CD14-positive monocyte (primary cell): ENCODE results near the gene ZFP92. TPM values are rescaled to one million over a fixed set of nuclear protein-coding genes. Genes with fewer than 3 reads are reported as not detected.

Source experiments
- DNase-seq, 3 donors: peaks; one replicate each; pipeline ENCODE4 v3.0.0-alpha.2; 2011 to 2022
- H2AFZ ChIP-seq: 2 replicates; pipeline ENCODE4 v1.6.0; 2012; ENCODE audit warnings: mild to moderate bottlenecking, low read depth, low read length, inconsistent platforms; ENCODE audit not compliant: insufficient read depth, poor library complexity, severe bottlenecking
- H3K27ac ChIP-seq, 2 donors: 1 replicate in 1 of 2; 2 replicates in 1 of 2; pipeline ENCODE4 v1.5.1; 2012 to 2013; ENCODE audit warnings: low read length in 2 of 2, control low read depth in 1 of 2, inconsistent platforms in 1 of 2, low read depth in 1 of 2, mild to moderate bottlenecking in 1 of 2
- H3K27me3 ChIP-seq, 2 donors: one replicate each; pipeline versions ENCODE4 v1.6.0 to v1.6.1; 2011 to 2013; ENCODE audit warnings: low read length in 2 of 2; ENCODE audit not compliant: control insufficient read depth in 2 of 2, insufficient read depth in 2 of 2
- H3K36me3 ChIP-seq, 2 donors: replicated peaks in 1 of 2; 1 replicate in 1 of 2; 2 replicates in 1 of 2; pipeline versions ENCODE4 v1.5.1 to v1.6.1; 2012 to 2013; ENCODE audit warnings: low read length in 2 of 2, control low read depth in 1 of 2, inconsistent platforms in 1 of 2, mild to moderate bottlenecking in 1 of 2; ENCODE audit not compliant: insufficient read depth in 2 of 2, control insufficient read depth in 1 of 2
- H3K4me1 ChIP-seq, 2 donors: 1 replicate in 1 of 2; 2 replicates in 1 of 2; pipeline versions ENCODE4 v1.5.1 to v1.6.1; 2012 to 2013; ENCODE audit warnings: low read length in 2 of 2, control low read depth in 1 of 2, inconsistent platforms in 1 of 2, mild to moderate bottlenecking in 1 of 2, moderate library complexity in 1 of 2; ENCODE audit not compliant: insufficient read depth in 2 of 2, control insufficient read depth in 1 of 2
- H3K4me2 ChIP-seq: replicated peaks from 2 replicates; pipeline ENCODE3; 2012; ENCODE audit warnings: low read length, moderate library complexity, mild to moderate bottlenecking; ENCODE audit not compliant: poor library complexity, severe bottlenecking; ENCODE audit errors: extremely low read depth
- H3K4me3 ChIP-seq, 3 experiments: fragments of 200-600 bp in 1 of 3; sonication (generic) in 1 of 3; replicated peaks in 1 of 3; 1 replicate in 2 of 3; 2 replicates in 1 of 3; pipeline ENCODE4 v1.5.1; 2011 to 2013; ENCODE audit warnings: low read length in 3 of 3, mild to moderate bottlenecking in 3 of 3, control low read depth in 2 of 3, low read depth in 2 of 3, inconsistent platforms in 1 of 3, moderate library complexity in 1 of 3
- H3K79me2 ChIP-seq: 2 replicates; pipeline ENCODE4 v1.6.0; 2012; ENCODE audit warnings: mild to moderate bottlenecking, control low read depth, inconsistent platforms, low read length, moderate library complexity; ENCODE audit not compliant: insufficient read depth
- H3K9ac ChIP-seq: 2 replicates; pipeline ENCODE4 v1.6.0; 2017; ENCODE audit warnings: low read length, mild to moderate bottlenecking; ENCODE audit not compliant: insufficient read depth, poor library complexity, severe bottlenecking
- H3K9me3 ChIP-seq, 2 donors: replicated peaks in 1 of 2; 1 replicate in 1 of 2; 2 replicates in 1 of 2; pipeline versions ENCODE4 v1.5.1 to v1.6.1; 2012 to 2013; ENCODE audit warnings: low read length in 2 of 2, control low read depth in 1 of 2; ENCODE audit not compliant: control insufficient read depth in 1 of 2, insufficient read depth in 1 of 2
- H4K20me1 ChIP-seq: 2 replicates; pipeline ENCODE4 v1.6.0; 2012; ENCODE audit warnings: mild to moderate bottlenecking, low read length, control low read depth, moderate library complexity; ENCODE audit not compliant: insufficient read depth
- H3K27ac Mint-ChIP-seq, 7 donors: one replicate each; pipeline ENCODE4 v1.8.0; 2020; ENCODE audit warnings: mild to moderate bottlenecking in 7 of 7, mixed read lengths in 7 of 7, moderate library complexity in 6 of 7, inconsistent platforms in 2 of 7
- H3K27me3 Mint-ChIP-seq, 3 donors: one replicate each; pipeline ENCODE4 v1.8.0; 2021 to 2022; ENCODE audit warnings: low read depth in 3 of 3, mild to moderate bottlenecking in 3 of 3, mixed read lengths in 3 of 3, moderate library complexity in 3 of 3, inconsistent platforms in 1 of 3
- H3K36me3 Mint-ChIP-seq, 2 donors: one replicate each; pipeline ENCODE4 v1.8.0; 2020; ENCODE audit warnings: mixed read lengths in 2 of 2, inconsistent platforms in 1 of 2, mild to moderate bottlenecking in 1 of 2
- H3K4me1 Mint-ChIP-seq: one replicate; pipeline ENCODE4 v1.8.0; 2020; ENCODE audit warnings: mild to moderate bottlenecking, mixed read lengths
- H3K4me3 Mint-ChIP-seq, 2 donors: one replicate each; pipeline ENCODE4 v1.8.0; 2020; ENCODE audit warnings: mild to moderate bottlenecking in 2 of 2, mixed read lengths in 2 of 2, moderate library complexity in 1 of 2
- H3K9me3 Mint-ChIP-seq, 7 donors: one replicate each; pipeline ENCODE4 v1.8.0; 2020 to 2022; ENCODE audit warnings: mixed read lengths in 7 of 7, mild to moderate bottlenecking in 6 of 7, moderate library complexity in 6 of 7, inconsistent platforms in 2 of 7
- WGBS: methylation state at CpG from one replicate; pipeline ENCODE4 v1.1.5; 2013; ENCODE audit warnings: missing lambda C conversion rate; ENCODE audit not compliant: insufficient coverage; 5-methylcytosine and 5-hydroxymethylcytosine counted together
- intact Hi-C, 2 donors: fragments of 100-400 bp; cut with micrococcal nuclease; formaldehyde crosslinking; loops; one replicate each; pipeline versions ENCODE4 v1.15.0 to v1.15.1; 2023
- polyA plus RNA-seq, 3 donors: library from polyadenylated mRNA; depleted of rRNA in 1 of 3; unstranded in 2 of 3; stranded (reverse) in 1 of 3; fragments of 300-500 nt in 2 of 3; fragments of >200 nt in 1 of 3; fragmentation: Illumina TruSeq in 2 of 3; gene quantifications; 1 replicate in 2 of 3; 2 replicates in 1 of 3; pipeline ENCODE4 v1.2.3, GENCODE V29; 2012 to 2021
- TF ChIP-seq, protein P1 (sequence below): fragments of 200-600 bp; IDR thresholded peaks from one replicate; pipeline ENCODE4 v1.8.0; 2022; ENCODE audit warnings: antibody characterized with exemption, mild to moderate bottlenecking

Gene ZFP92
- polyA plus RNA-seq, 3 donors, result 0.04 to 0.96 (median 0.13) TPM

DNA sequence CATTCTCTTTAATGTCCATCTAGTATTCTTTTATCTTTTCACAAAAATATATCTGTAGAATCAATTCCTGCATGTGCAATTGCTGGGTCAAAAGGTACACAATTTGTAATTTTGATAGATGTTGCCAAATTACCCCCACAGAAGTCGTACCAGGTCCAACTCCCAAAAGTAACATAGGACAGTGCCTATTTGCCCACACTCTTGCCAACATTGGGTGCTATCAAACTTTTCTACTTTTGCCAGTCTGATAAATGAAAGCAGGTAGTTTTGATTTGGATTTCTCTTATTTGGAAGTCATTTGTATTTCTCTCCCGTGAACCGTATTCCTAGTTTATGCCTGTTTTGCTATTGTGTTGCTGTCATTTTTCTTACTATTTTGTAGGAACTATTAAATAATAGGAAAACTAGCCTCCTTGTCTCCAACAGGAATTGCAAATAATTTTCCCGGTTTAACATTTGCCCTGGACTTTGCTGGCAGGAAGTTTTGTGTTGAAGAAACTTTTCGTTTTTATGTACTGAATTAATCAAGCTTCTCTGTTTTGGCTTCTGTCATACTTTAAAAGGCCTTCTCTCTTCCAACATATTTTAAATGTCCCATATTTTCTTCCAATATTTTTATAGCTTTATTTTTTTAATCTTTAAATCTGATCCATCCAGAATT, 44.3 kb upstream of the ZFP92 start:
- Mint-ChIP-seq H3K36me3 (no peaks in the 10 kb centered on the region), H3K4me3 (no peak overlapping the region)

DNA sequence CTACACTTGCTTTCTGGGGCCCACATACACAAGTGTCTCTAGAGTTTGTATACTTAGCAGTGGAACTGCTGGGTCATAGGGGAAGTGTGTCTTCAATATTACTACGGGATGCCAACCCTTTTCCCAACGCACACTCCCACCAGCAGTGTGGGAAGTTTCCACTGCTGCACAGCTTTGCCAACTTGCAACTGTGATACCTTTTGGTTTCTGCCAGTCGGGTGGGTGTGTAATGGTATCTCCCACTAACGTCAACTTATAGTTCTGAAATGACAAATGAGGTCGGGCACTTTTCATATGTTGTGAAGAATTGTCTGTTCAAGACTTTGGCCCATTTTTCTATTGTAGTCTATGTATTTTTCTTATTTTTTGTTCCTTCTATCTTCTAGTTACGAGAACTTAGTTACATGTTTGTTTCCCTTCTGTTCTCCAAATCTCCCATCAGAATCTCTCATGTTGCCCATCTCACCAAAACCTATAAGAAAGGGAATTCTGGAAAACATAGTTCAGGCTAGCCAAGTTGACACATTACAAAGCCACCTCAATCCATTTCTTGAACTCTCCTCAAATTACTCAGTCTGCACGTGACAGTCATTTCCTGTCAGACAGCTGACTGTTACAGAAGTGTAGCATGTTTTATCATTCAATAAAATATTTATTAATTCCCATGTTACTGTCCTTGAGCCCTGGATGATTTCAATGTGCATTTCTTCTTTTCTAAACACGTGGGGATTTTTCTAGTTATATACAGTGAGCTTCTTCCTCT, 40.8 kb upstream of the ZFP92 start:
- peaks cover 0 to 6% of the 10 kb centered on the region in 2 donors for H3K27me3 ChIP-seq

More for the DNA sequence above, 44.3 kb upstream of the ZFP92 start:
- H3K4me1 ChIP-seq, result no peaks in the 10 kb centered on the region
- intact Hi-C loops, result no loop called here
- H3K4me2 ChIP-seq, result no peak overlapping the region
- Mint-ChIP-seq H3K27ac (no peak overlapping the region), H3K9me3 (peaks cover 0 to 4% (median 0%) of the 10 kb centered on the region in 7 donors), H3K4me1 (no peaks in the 10 kb centered on the region), H3K27me3 (peaks cover 2 to 24% (median 9%) of the 10 kb centered on the region in 3 donors)
- no peak for DNase-seq
- H3K36me3 ChIP-seq, result no peaks in the 10 kb centered on the region
- H3K4me3 ChIP-seq, result no peak overlapping the region
- no peak overlapping the region for H3K9ac ChIP-seq
- H3K9me3 ChIP-seq, result no peaks in the 10 kb centered on the region
- no peaks in the 10 kb centered on the region for H4K20me1 ChIP-seq
- no CpG with 5 or more reads among the region's 5 CpGs for WGBS
- H3K27me3 ChIP-seq, result peaks cover 0 to 6% of the 10 kb centered on the region in 2 donors
- no peak overlapping the region for H2AFZ ChIP-seq
- TF ChIP-seq, protein P1, sequence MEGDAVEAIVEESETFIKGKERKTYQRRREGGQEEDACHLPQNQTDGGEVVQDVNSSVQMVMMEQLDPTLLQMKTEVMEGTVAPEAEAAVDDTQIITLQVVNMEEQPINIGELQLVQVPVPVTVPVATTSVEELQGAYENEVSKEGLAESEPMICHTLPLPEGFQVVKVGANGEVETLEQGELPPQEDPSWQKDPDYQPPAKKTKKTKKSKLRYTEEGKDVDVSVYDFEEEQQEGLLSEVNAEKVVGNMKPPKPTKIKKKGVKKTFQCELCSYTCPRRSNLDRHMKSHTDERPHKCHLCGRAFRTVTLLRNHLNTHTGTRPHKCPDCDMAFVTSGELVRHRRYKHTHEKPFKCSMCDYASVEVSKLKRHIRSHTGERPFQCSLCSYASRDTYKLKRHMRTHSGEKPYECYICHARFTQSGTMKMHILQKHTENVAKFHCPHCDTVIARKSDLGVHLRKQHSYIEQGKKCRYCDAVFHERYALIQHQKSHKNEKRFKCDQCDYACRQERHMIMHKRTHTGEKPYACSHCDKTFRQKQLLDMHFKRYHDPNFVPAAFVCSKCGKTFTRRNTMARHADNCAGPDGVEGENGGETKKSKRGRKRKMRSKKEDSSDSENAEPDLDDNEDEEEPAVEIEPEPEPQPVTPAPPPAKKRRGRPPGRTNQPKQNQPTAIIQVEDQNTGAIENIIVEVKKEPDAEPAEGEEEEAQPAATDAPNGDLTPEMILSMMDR, result no peak
- H3K27ac ChIP-seq, result no peak overlapping the region
- H3K79me2 ChIP-seq, result no peaks in the 10 kb centered on the region

More for the DNA sequence above, 40.8 kb upstream of the ZFP92 start:
- 100% methylated on average over 1 of the region's 8 CpGs for WGBS
- no peaks in the 10 kb centered on the region for H4K20me1 ChIP-seq
- intact Hi-C loops, result no loop called here
- H3K36me3 ChIP-seq, result no peaks in the 10 kb centered on the region
- no peak for DNase-seq
- Mint-ChIP-seq H3K4me3 (no peak overlapping the region), H3K9me3 (peaks cover 0 to 3% (median 0%) of the 10 kb centered on the region in 7 donors), H3K4me1 (no peaks in the 10 kb centered on the region), H3K36me3 (no peaks in the 10 kb centered on the region), H3K27me3 (peaks cover 2 to 14% (median 3%) of the 10 kb centered on the region in 3 donors), H3K27ac (no peak overlapping the region)
- no peak overlapping the region for H3K27ac ChIP-seq
- H2AFZ ChIP-seq, result no peak overlapping the region
- no peak overlapping the region for H3K4me2 ChIP-seq
- H3K9me3 ChIP-seq, result no peaks in the 10 kb centered on the region
- H3K4me3 ChIP-seq, result no peak overlapping the region
- TF ChIP-seq, protein P1, result no peak
- H3K79me2 ChIP-seq, result no peaks in the 10 kb centered on the region
- H3K4me1 ChIP-seq, result no peaks in the 10 kb centered on the region
- no peak overlapping the region for H3K9ac ChIP-seq
